Neural cell (in vitro differentiated cells): ENCODE results near the gene ARHGAP6. TPM values are rescaled to one million over a fixed set of nuclear protein-coding genes. Genes with fewer than 3 reads are reported as not detected.

Source experiments
- H2AFZ ChIP-seq: fragments of 200-600, 300-800 bp; sonication (generic), shearing (Covaris generic); 2 replicates; pipeline ENCODE4 v1.6.0; 2014; ENCODE audit warnings: low read depth, mild to moderate bottlenecking, antibody characterized with exemption, low read length, moderate library complexity
- H3F3A ChIP-seq: fragments of 200-600 bp; shearing (Covaris generic); 2 replicates; pipeline ENCODE4 v1.6.1; 2016; ENCODE audit warnings: mild to moderate bottlenecking, moderate library complexity, mixed read lengths, antibody characterized with exemption, low read length; ENCODE audit not compliant: insufficient read depth, poor library complexity, severe bottlenecking
- H3K27ac ChIP-seq: fragments of 200-600, 300-800 bp; sonication (generic), shearing (Covaris generic); 2 replicates; pipeline ENCODE4 v1.5.1; 2014; ENCODE audit warnings: mild to moderate bottlenecking, low read length, moderate library complexity
- H3K27me3 ChIP-seq: fragments of 300-800, 200-600 bp; sonication (generic), shearing (Covaris generic); 2 replicates; pipeline ENCODE4 v1.6.0; 2014; ENCODE audit warnings: mild to moderate bottlenecking, low read depth, low read length, moderate library complexity; ENCODE audit not compliant: insufficient read depth
- H3K36me3 ChIP-seq: fragments of 300-800, 200-600 bp; sonication (generic), shearing (Covaris generic); 2 replicates; pipeline ENCODE4 v1.5.1; 2014; ENCODE audit warnings: mild to moderate bottlenecking, antibody characterized with exemption, low read length, moderate library complexity; ENCODE audit not compliant: insufficient read depth
- H3K4me2 ChIP-seq: fragments of 300-800, 200-600 bp; sonication (generic), shearing (Covaris generic); 2 replicates; pipeline ENCODE4 v1.6.0; 2014; ENCODE audit warnings: mild to moderate bottlenecking, low read length
- H3K4me3 ChIP-seq: fragments of 300-800, 200-600 bp; sonication (generic), shearing (Covaris generic); 2 replicates; pipeline ENCODE4 v1.5.1; 2014; ENCODE audit warnings: mild to moderate bottlenecking, low read length, moderate library complexity
- H3K79me2 ChIP-seq: fragments of 200-600 bp; shearing (Covaris generic); replicated peaks from 2 replicates; pipeline ENCODE4 v1.6.0; 2014; ENCODE audit warnings: mild to moderate bottlenecking, low read length, moderate library complexity; ENCODE audit not compliant: insufficient read depth
- H3K9ac ChIP-seq: fragments of 300-800, 200-600 bp; sonication (generic), shearing (Covaris generic); 2 replicates; pipeline ENCODE4 v1.6.1; 2016; ENCODE audit warnings: mild to moderate bottlenecking, low read length, mixed read lengths
- H3K9me2 ChIP-seq: fragments of 200-600 bp; shearing (Covaris generic); 2 replicates; pipeline ENCODE4 v1.6.1; 2016; ENCODE audit warnings: mild to moderate bottlenecking, low read length, mixed read lengths; ENCODE audit not compliant: insufficient read depth
- H3K9me3 ChIP-seq: fragments of 200-600, 300-800 bp; sonication (generic), shearing (Covaris generic); 2 replicates; pipeline ENCODE4 v1.6.1; 2016; ENCODE audit warnings: mild to moderate bottlenecking, mixed run types, low read length, moderate library complexity, mixed read lengths
- H4K20me1 ChIP-seq: fragments of 200-600 bp; shearing (Covaris generic); 2 replicates; pipeline ENCODE4 v1.6.1; 2016; ENCODE audit warnings: mild to moderate bottlenecking, mixed run types; ENCODE audit not compliant: insufficient read depth
- CTCF ChIP-seq: fragments of 450-650 bp; IDR thresholded peaks from 2 replicates; pipeline ENCODE4 v1.5.1; 2014; ENCODE audit warnings: antibody characterized with exemption, mild to moderate bottlenecking, moderate library complexity; ENCODE audit not compliant: poor library complexity, severe bottlenecking
- EP300 ChIP-seq: fragments of 450-650 bp; conservative IDR thresholded peaks from 2 replicates; pipeline ENCODE4 v1.6.1; 2014; ENCODE audit warnings: antibody characterized with exemption, mild to moderate bottlenecking, moderate library complexity; ENCODE audit not compliant: poor library complexity, severe bottlenecking
- EZH2 ChIP-seq: fragments of 200-600, 300-800 bp; shearing (Covaris generic), sonication (generic); IDR thresholded peaks from 2 replicates; pipeline ENCODE4 v1.6.1; 2014; ENCODE audit warnings: antibody characterized with exemption, low read length, borderline replicate concordance, mild to moderate bottlenecking; ENCODE audit not compliant: insufficient read depth, poor library complexity, severe bottlenecking
- MXI1 ChIP-seq: fragments of 450-650 bp; conservative IDR thresholded peaks from 2 replicates; pipeline ENCODE4 v1.6.1; 2014; ENCODE audit warnings: antibody characterized with exemption, mild to moderate bottlenecking; ENCODE audit not compliant: poor library complexity, severe bottlenecking
- POLR2AphosphoS5 ChIP-seq: IDR thresholded peaks from 2 replicates; pipeline ENCODE4 v1.6.1; 2012
- RAD21 ChIP-seq: fragments of 450-650 bp; conservative IDR thresholded peaks from 2 replicates; pipeline ENCODE4 v1.6.1; 2014; ENCODE audit warnings: antibody characterized with exemption, mild to moderate bottlenecking, moderate library complexity
- REST ChIP-seq: IDR thresholded peaks from 2 replicates; pipeline ENCODE4 v1.6.1; 2012; ENCODE audit warnings: borderline replicate concordance
- SMC3 ChIP-seq: fragments of 450-650 bp; conservative IDR thresholded peaks from 2 replicates; pipeline ENCODE4 v1.6.1; 2014; ENCODE audit warnings: antibody characterized with exemption, mild to moderate bottlenecking, moderate library complexity; ENCODE audit not compliant: poor library complexity
- TAF1 ChIP-seq: IDR thresholded peaks from 2 replicates; pipeline ENCODE4 v1.6.1; 2012; ENCODE audit warnings: low read depth
- polyA plus RNA-seq: library from polyadenylated mRNA; depleted of rRNA; stranded (reverse); fragments of >200 nt; gene quantifications from 2 replicates; pipeline ENCODE4 v1.2.3, GENCODE V29; 2014

Gene ARHGAP6
- polyA plus RNA-seq, 1 donor from 2014 or later: 0.40 TPM

GRCh38 chrX:11205796-11206195 is 459.9 kb downstream of the ARHGAP6 start:
- no peaks in the 10 kb centered on the region for H3F3A ChIP-seq
- H3K27me3 ChIP-seq: no peaks in the 10 kb centered on the region
- TF ChIP-seq REST (no peak), RAD21 (no peak), SMC3 (no peak), POLR2AphosphoS5 (no peak), EZH2 (no peak), MXI1 (no peak), TAF1 (no peak), CTCF (no peak)

GRCh38 chrX:11197671-11198070 is 468.0 kb downstream of the ARHGAP6 start:
- TF ChIP-seq EZH2: no peak
- TF ChIP-seq POLR2AphosphoS5: no peak
- no peak for TF ChIP-seq TAF1
- no peaks in the 10 kb centered on the region for H3F3A ChIP-seq
- no peak overlapping the region for H2AFZ ChIP-seq
- no peak overlapping the region for H3K4me2 ChIP-seq
- no peak overlapping the region for H3K4me3 ChIP-seq
- H3K9me3 ChIP-seq: no peaks in the 10 kb centered on the region
- H3K9ac ChIP-seq: no peak overlapping the region
- H4K20me1 ChIP-seq: no peaks in the 10 kb centered on the region
- no peaks in the 10 kb centered on the region for H3K9me2 ChIP-seq
- H3K36me3 ChIP-seq: no peaks in the 10 kb centered on the region
- no peaks in the 10 kb centered on the region for H3K79me2 ChIP-seq
- H3K27me3 ChIP-seq: no peaks in the 10 kb centered on the region
- no peak overlapping the region for H3K27ac ChIP-seq

More at GRCh38 chrX:11205796-11206195, 459.9 kb downstream of the ARHGAP6 start:
- Histone ChIP-seq H3K9me2 (no peaks in the 10 kb centered on the region), H3K79me2 (no peaks in the 10 kb centered on the region), H3K27ac (no peak overlapping the region), H3K4me3 (no peak overlapping the region), H3K36me3 (no peaks in the 10 kb centered on the region), H3K9ac (no peak overlapping the region), H2AFZ (no peak overlapping the region), H3K9me3 (no peaks in the 10 kb centered on the region), H3K4me2 (no peak overlapping the region), H4K20me1 (no peaks in the 10 kb centered on the region)

- no peak for TF ChIP-seq EP300
- TF ChIP-seq TAF1: no peak
- no peak for TF ChIP-seq REST
- no peak for TF ChIP-seq CTCF
- TF ChIP-seq SMC3: no peak
- TF ChIP-seq EZH2: no peak
- TF ChIP-seq POLR2AphosphoS5: no peak
- TF ChIP-seq RAD21: no peak
- no peak for TF ChIP-seq MXI1
- Histone ChIP-seq H3K36me3 (no peaks in the 10 kb centered on the region), H4K20me1 (no peaks in the 10 kb centered on the region), H3K9me3 (no peaks in the 10 kb centered on the region), H3K4me3 (no peak overlapping the region), H3K79me2 (no peaks in the 10 kb centered on the region), H3K27ac (no peak overlapping the region), H3K4me2 (no peak overlapping the region), H3F3A (no peaks in the 10 kb centered on the region), H3K27me3 (no peaks in the 10 kb centered on the region), H3K9me2 (no peaks in the 10 kb centered on the region), H3K9ac (no peak overlapping the region), H2AFZ (no peak overlapping the region)
These were observed 469.2 kb downstream of the ARHGAP6 start for GRCh38 chrX:11196476-11196875.
